Duodenal mucosa (tissue), 2 donors: ENCODE results near the gene MT1G.

Experiments
- H3K27ac ChIP-seq: one replicate; pipeline ENCODE4 v1.7.0; 2013; ENCODE audit warnings: low read depth, low read length
- H3K27me3 ChIP-seq, 2 donors: one replicate each; pipeline ENCODE4 v1.7.0; 2013; ENCODE audit warnings: low read length in 2 of 2, control low read depth in 1 of 2; ENCODE audit not compliant: insufficient read depth in 2 of 2, control insufficient read depth in 1 of 2
- H3K36me3 ChIP-seq, 2 donors: one replicate each; pipeline ENCODE4 v1.7.0; 2013; ENCODE audit warnings: low read length in 2 of 2, control low read depth in 1 of 2; ENCODE audit not compliant: insufficient read depth in 2 of 2, control insufficient read depth in 1 of 2
- H3K4me1 ChIP-seq, 2 donors: one replicate each; pipeline ENCODE4 v1.7.0; 2013; ENCODE audit warnings: low read length in 2 of 2, control low read depth in 1 of 2; ENCODE audit not compliant: insufficient read depth in 2 of 2, control insufficient read depth in 1 of 2
- H3K4me3 ChIP-seq, 2 donors: one replicate each; pipeline ENCODE4 v1.7.0; 2013; ENCODE audit warnings: low read length in 2 of 2, low read depth in 1 of 2
- H3K9ac ChIP-seq, 2 donors: one replicate each; pipeline ENCODE4 v1.7.0; 2013; ENCODE audit warnings: low read length in 2 of 2, low read depth in 1 of 2
- H3K9me3 ChIP-seq, 2 donors: one replicate each; pipeline ENCODE4 v1.7.0; 2013; ENCODE audit warnings: low read length in 2 of 2, control low read depth in 1 of 2; ENCODE audit not compliant: control insufficient read depth in 1 of 2

The MT1G gene

DNA sequence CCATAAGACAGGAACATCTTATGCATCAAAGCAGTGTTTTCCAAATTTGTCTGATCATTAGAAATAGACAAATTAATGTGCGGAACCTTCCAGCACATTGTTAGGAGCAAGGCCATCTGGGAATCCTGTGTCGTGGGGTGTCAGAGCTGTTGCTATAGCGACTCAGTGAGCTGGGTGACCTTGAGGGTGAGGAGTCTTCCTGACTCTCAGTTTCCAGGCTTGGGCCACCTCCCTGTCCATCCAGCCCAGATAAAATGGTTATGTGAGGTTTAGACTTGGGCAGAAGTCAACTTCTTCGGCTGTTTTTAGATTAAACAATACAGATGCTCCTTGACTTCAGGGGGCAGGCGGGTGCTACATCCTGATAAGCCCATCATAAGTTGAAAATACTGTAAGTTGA lies 35.0 kb upstream of the MT1G start:
- H3K4me3 ChIP-seq: no peak overlapping the region
- no peaks in the 10 kb centered on the region for H3K4me1 ChIP-seq
- no peaks in the 10 kb centered on the region for H3K27me3 ChIP-seq
- no peak overlapping the region for H3K27ac ChIP-seq
- no peaks in the 10 kb centered on the region for H3K36me3 ChIP-seq
- H3K9me3 ChIP-seq: no peaks in the 10 kb centered on the region
- H3K9ac ChIP-seq: no peak overlapping the region

GRCh38 chr16:56701534-56701933 lies 33.7 kb upstream of the MT1G start:
- Histone ChIP-seq H3K4me1 (no peaks in the 10 kb centered on the region), H3K9ac (no peak overlapping the region), H3K9me3 (no peaks in the 10 kb centered on the region), H3K27ac (no peak overlapping the region), H3K36me3 (no peaks in the 10 kb centered on the region), H3K27me3 (no peaks in the 10 kb centered on the region), H3K4me3 (no peak overlapping the region)

DNA sequence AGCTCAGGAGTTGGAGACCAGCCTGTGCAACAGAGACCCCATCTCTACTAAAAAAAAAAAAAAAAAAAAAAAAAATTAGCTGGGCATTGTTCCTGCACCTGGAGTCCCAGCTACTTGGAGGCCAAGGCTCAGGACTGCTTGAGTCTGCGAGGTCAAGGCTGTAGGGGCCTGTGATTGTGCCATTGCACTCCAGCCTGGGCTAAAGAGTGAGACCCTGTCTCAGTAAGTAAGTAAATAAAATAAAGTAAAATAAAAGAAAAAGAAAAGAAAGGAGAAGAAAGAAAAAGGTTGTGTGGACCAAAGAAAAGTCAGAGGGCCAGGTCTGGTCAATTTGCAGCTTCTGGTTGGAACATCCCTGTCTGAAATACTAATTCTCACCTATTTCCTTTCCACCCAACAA lies 32.8 kb upstream of the MT1G start:
- H3K9ac ChIP-seq: no peak overlapping the region
- H3K27ac ChIP-seq: no peak overlapping the region
- no peaks in the 10 kb centered on the region for H3K4me1 ChIP-seq
- no peaks in the 10 kb centered on the region for H3K27me3 ChIP-seq
- H3K36me3 ChIP-seq: no peaks in the 10 kb centered on the region
- H3K4me3 ChIP-seq: no peak overlapping the region
- no peaks in the 10 kb centered on the region for H3K9me3 ChIP-seq

GRCh38 chr16:56700195-56700594 lies 32.3 kb upstream of the MT1G start:
- no peaks in the 10 kb centered on the region for H3K9me3 ChIP-seq
- H3K9ac ChIP-seq: no peak overlapping the region
- no peaks in the 10 kb centered on the region for H3K27me3 ChIP-seq
- no peak overlapping the region for H3K27ac ChIP-seq
- H3K36me3 ChIP-seq: no peaks in the 10 kb centered on the region
- H3K4me3 ChIP-seq: no peak overlapping the region
- H3K4me1 ChIP-seq: no peaks in the 10 kb centered on the region

DNA sequence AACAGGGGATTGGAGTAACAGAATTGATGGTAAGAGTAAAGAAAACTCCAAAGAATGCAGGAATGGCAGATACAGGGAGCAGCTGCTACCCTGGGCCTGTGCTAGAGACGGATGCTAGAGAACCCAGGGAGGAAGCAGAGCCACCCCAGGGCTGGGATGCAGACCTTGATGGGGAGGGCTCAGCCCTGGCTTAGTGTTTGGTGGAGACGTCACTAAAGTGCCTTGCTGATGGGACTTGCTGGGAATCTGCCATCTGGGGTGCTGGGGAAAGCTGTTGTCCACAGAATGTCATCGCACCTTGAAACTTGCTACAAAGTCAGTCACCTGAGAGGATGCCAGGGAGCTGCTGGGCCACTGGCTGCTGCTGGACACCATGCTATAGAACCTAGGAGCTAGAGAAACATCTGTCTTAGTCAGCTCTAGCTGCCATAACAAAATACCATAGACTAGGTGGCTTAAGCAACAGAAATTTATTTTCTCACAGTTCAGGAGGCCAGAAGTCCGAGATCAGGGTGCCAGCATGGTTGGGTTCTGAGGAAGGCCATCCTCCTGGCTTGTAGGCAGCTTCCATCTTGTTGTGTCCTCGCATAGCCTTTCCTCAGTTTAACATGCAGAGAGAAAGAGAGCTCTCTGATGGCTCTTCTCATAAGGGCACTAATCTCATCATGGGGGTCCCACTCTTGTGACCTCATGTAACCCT lies 29.7 kb upstream of the MT1G start:
- no peaks in the 10 kb centered on the region for H3K27me3 ChIP-seq
- H3K27ac ChIP-seq: no peak overlapping the region
- H3K9me3 ChIP-seq: no peaks in the 10 kb centered on the region
- H3K4me1 ChIP-seq: no peaks in the 10 kb centered on the region
- H3K4me3 ChIP-seq: no peak overlapping the region
- H3K9ac ChIP-seq: no peak overlapping the region
- H3K36me3 ChIP-seq: no peaks in the 10 kb centered on the region

- Histone ChIP-seq H3K27me3 (no peaks in the 10 kb centered on the region), H3K9ac (no peak overlapping the region), H3K27ac (no peak overlapping the region), H3K9me3 (no peaks in the 10 kb centered on the region), H3K36me3 (no peaks in the 10 kb centered on the region), H3K4me1 (no peaks in the 10 kb centered on the region), H3K4me3 (no peak overlapping the region)
Measured at GRCh38 chr16:56695246-56695645, 27.4 kb upstream of the MT1G start.

GRCh38 chr16:56691885-56692284 lies 24.0 kb upstream of the MT1G start:
- Histone ChIP-seq H3K27me3 (no peaks in the 10 kb centered on the region), H3K9me3 (no peaks in the 10 kb centered on the region), H3K9ac (no peak overlapping the region), H3K36me3 (no peaks in the 10 kb centered on the region), H3K4me3 (no peak overlapping the region), H3K4me1 (peaks cover 0 to 4% of the 10 kb centered on the region in 2 donors), H3K27ac (no peak overlapping the region)

DNA sequence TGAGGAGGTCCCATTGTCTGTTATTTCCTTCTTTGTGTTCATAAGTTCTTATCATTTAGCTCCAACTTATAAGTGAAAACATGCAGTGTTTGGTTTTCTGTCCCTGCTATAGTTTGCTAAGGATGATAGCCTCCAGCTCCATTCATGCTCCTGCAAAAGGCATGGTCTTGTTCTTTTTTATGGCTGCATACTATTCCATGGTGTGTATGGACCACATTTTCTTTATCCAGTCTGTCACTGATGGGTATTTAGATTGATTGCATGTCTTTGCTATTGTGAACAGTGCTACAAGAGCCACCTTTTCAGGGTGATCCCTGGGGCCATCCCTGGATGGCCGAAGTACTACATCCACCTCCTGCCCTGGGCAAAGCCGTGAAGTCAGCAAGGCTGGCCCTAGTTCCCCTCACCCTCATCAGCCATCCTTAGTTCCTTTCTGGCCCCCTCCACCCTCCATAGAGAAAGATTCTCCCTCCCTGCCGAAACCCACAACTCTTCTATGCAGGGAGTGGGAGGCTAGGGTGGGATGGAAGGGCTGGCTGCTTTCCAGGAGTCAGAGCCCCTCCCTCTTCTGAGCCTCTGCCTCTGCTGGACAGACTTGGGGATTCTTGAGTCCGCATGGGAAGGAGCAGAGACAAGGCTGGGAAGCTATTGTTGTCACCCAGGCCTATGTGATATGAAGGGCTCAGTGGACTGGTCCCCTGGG lies 22.7 kb upstream of the MT1G start:
- Histone ChIP-seq H3K27me3 (no peaks in the 10 kb centered on the region), H3K4me1 (peaks cover 0 to 4% of the 10 kb centered on the region in 2 donors), H3K9me3 (no peaks in the 10 kb centered on the region), H3K9ac (no peak overlapping the region), H3K4me3 (no peak overlapping the region), H3K27ac (no peak overlapping the region), H3K36me3 (peaks cover 4 to 5% of the 10 kb centered on the region in 2 donors)

GRCh38 chr16:56689171-56689570 lies 21.3 kb upstream of the MT1G start:
- Histone ChIP-seq H3K4me1 (peaks cover 4 to 7% of the 10 kb centered on the region in 2 donors), H3K9me3 (no peaks in the 10 kb centered on the region), H3K27me3 (no peaks in the 10 kb centered on the region), H3K4me3 (no peak overlapping the region), H3K36me3 (peaks cover 4 to 5% of the 10 kb centered on the region in 2 donors), H3K27ac (no peak overlapping the region), H3K9ac (no peak overlapping the region)

GRCh38 chr16:56688762-56689161 lies 20.9 kb upstream of the MT1G start:
- H3K4me1 ChIP-seq: peaks cover 6 to 9% of the 10 kb centered on the region in 2 donors
- no peaks in the 10 kb centered on the region for H3K27me3 ChIP-seq
- no peak overlapping the region for H3K27ac ChIP-seq
- H3K4me3 ChIP-seq: no peak overlapping the region
- no peaks in the 10 kb centered on the region for H3K9me3 ChIP-seq
- H3K36me3 ChIP-seq: peaks cover 4 to 5% of the 10 kb centered on the region in 2 donors
- H3K9ac ChIP-seq: no peak overlapping the region
